HepG2 (cell line): ENCODE measurements around the gene RPS27A. TPM values are rescaled to one million over a fixed set of nuclear protein-coding genes. Genes with fewer than 3 reads are reported as not detected.
A peak's percentile ranks its signal among the peaks of the same experiment; 100 is the strongest.

Experiments
- ETV6 ChIP-seq: sonication (generic); formaldehyde crosslinking; conservative IDR thresholded peaks from 2 replicates; pipeline ENCODE4 v1.4.0; 2020; ENCODE audit warnings: missing genetic modification reagents
- HNF1B ChIP-seq: sonication (generic); formaldehyde crosslinking; IDR thresholded peaks from 2 replicates; pipeline ENCODE4 v1.5.1; 2020; ENCODE audit warnings: mild to moderate bottlenecking, moderate library complexity, missing genetic modification reagents
- HOMEZ ChIP-seq: IDR thresholded peaks from 2 replicates; pipeline ENCODE4 v1.6.1; 2016; ENCODE audit warnings: low read depth
- SKI ChIP-seq: fragments of 450-650 bp; IDR thresholded peaks from one replicate; pipeline ENCODE4 v1.6.1; 2018; ENCODE audit warnings: mild to moderate bottlenecking; ENCODE audit not compliant: partially characterized antibody
- ZNF264 ChIP-seq: sonication (generic); formaldehyde crosslinking; IDR thresholded peaks from 2 replicates; pipeline ENCODE4 v1.4.0; 2020; ENCODE audit warnings: missing genetic modification reagents
- ZNF275 ChIP-seq: sonication (generic); formaldehyde crosslinking; IDR thresholded peaks from 2 replicates; pipeline ENCODE4 v1.8.0; 2022; ENCODE audit warnings: missing genetic modification reagents, mild to moderate bottlenecking, inconsistent platforms, borderline replicate concordance
- ZNF318 ChIP-seq: sonication (generic); formaldehyde crosslinking; IDR thresholded peaks from 2 replicates; pipeline ENCODE4 v1.4.0; 2020; ENCODE audit warnings: mild to moderate bottlenecking, missing genetic modification reagents
- ZNF562 ChIP-seq: sonication (generic); formaldehyde crosslinking; IDR thresholded peaks from 2 replicates; pipeline ENCODE4 v1.8.0; 2022; ENCODE audit warnings: missing genetic modification reagents, borderline replicate concordance
- ZNF580 ChIP-seq: IDR thresholded peaks from 2 replicates; pipeline ENCODE4 v1.6.1; 2016; ENCODE audit warnings: low read depth, borderline replicate concordance
- polyA plus RNA-seq, 8 experiments: library from polyadenylated mRNA; depleted of rRNA in 3 of 8; stranded (reverse) in 7 of 8; unstranded in 1 of 8; fragments of >200 nt; fragmentation: Illumina TruSeq in 4 of 8; extraction: Trizol in 4 of 8; gene quantifications; 2 replicates each; pipeline versions ENCODE4 v1.2.1 to v1.2.3, GENCODE V29; 2011 to 2016; ENCODE audit warnings: low read depth in 4 of 8, missing spikeins in 1 of 8, mixed read lengths in 1 of 8; ENCODE audit not compliant: insufficient read depth in 1 of 8
- total RNA-seq, 5 experiments: library from RNA; depleted of rRNA; stranded (reverse); fragments of >200 nt; fragmentation: Illumina TruSeq; extraction: Trizol; gene quantifications; 2 replicates each; pipeline ENCODE4 v1.2.3, GENCODE V29; 2016; ENCODE audit warnings: low read depth in 1 of 5

Gene RPS27A
- total and polyA plus RNA-seq, 2 of the 13 experiments (the other 11 are each of a cell fraction or from before 2014, with no cell fraction given) = 2,779 to 3,269 TPM

GRCh38 chr2:55282110-55282917, 49.8 kb downstream of the RPS27A start (continued):
- TF ChIP-seq ZNF318 (CRISPR knock-in tag) = peak; percentile 69
- TF ChIP-seq ETV6 = peak; percentile 89
- TF ChIP-seq ZNF562 (CRISPR knock-in tag) = no peak
- TF ChIP-seq HNF1B (CRISPR knock-in tag) = peak; percentile 86
- peak; percentile 67; the same call in 1 of the 2 replicates for TF ChIP-seq ZNF275 (CRISPR knock-in tag)
- peak; percentile 78 for TF ChIP-seq SKI
- peak; percentile 92 for TF ChIP-seq ZNF264 (CRISPR knock-in tag)
- peak; percentile 69; the same call in 1 of the 2 replicates for TF ChIP-seq ZNF580 (CRISPR knock-in tag)
- TF ChIP-seq HOMEZ = peak; percentile 85
